GM21723 (cell line): ENCODE measurements around the gene SGMS1.
"Not testable (repeated sequence)": the region's sequence is repeated elsewhere in the genome, so short reads cannot be mapped to it uniquely, and the experiment has no call there.

ENCODE experiments used
- ATAC-seq: cut with Tn5 transposase; IDR thresholded peaks from one replicate; pipeline ENCODE4 v1.9.1; 2021; ENCODE audit warnings: mild to moderate bottlenecking, moderate library complexity; ENCODE audit not compliant: unreplicated experiment

Gene SGMS1

DNA sequence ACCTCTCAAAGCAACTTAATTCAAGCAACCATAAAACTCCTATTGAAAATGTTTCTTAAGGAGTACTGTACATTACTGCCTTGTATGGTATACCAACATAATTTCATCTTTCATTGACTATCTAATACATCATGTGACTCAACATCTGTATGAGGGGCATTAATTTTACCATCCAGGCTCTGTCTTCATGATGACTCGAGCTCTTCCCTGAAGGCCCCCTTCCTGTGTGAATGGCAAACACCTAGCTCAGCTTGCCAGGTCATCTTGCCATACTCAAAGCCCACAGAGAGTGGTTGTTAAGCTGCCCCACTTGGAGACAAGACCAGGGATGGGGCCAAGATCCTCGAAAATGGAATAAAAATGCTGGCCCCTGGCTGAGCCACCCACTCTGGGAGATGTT, 82.4 kb downstream of the SGMS1 start:
- no peak for ATAC-seq

GRCh38 chr10:50540826-50541122, 83.0 kb downstream of the SGMS1 start:
- ATAC-seq = peak; percentile 5

- peak; percentile 46 for ATAC-seq
These were observed 83.5 kb downstream of the SGMS1 start for GRCh38 chr10:50540069-50540825.

- ATAC-seq = no peak
These were observed 85.0 kb downstream of the SGMS1 start for GRCh38 chr10:50538555-50539398.

DNA sequence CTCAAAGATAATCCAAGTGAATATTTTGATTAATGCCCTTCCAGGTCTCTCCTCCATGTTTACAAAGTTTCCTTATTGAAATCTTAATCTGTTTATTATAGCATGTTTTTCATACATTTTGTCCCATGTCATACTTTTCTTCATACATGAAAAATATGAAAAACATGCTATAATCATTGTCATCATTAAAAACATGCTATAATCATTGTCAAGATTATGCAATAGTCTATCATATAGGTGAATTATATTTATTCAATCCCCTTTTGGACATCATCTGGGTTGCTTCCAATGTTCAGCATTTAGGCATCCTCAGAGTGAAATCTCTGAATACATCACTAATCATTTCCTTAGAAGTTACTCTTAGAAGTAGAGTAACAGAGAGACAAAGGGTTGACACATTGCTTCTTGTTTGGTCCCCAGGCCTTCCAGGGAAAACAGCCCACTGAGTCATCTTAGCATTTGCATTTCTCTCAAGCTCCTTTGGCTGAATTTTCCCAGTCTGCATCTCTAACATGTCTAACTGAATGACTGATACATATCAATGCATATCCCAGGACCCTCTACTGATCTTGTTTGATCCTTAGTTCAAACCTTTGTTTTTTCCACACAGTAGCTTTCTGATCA, 87.0 kb downstream of the SGMS1 start:
- ATAC-seq = no peak

DNA sequence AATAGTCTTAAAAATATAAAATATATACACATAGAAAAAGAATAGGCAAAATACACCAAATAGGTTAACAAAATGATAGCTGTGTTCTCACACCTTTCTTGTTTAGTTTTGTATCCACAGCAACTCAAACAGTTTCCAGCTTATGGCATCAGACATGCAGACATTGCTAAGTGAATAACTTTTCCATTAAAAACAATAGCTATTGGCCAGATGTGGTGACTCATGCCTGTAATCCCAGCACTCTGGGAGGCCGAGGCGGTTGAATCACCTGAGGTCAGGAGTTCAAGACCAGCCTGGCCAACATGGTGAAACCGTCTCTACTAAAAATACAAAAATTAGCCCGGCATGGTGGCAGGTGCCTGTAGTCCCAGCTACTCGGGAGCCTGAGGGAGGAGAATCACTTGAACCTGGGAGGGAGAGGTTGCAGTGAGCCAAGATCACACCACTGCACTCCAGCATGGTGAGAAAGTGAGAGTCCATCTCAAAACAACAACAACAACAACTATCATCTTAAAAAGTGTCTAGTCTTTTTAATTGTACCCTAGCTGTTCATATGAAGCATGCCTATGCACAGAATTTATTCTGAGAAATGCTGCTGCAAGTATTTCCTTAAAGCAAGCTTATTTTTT, 88.9 kb downstream of the SGMS1 start:
- not testable (repeated sequence) for ATAC-seq

DNA sequence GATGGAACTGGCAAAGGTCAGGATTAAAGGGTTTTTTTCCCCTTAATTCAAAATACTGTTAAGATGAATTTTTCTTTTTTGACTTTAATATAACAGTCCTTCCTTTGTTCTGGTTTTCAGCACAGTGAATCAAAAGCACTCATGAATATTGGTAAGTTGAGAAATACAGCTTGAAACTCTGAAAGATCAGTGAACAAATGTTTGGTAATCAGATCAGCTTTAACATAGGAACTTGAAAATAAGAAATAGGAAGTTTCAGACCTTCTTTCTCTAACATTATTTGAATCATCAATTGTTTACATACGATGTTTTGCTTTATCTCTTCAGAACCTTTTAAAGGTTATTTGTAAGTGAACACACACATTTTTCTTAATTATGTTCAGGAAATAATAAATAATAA, 90.5 kb downstream of the SGMS1 start:
- ATAC-seq = no peak

GRCh38 chr10:50531388-50532077, 92.2 kb downstream of the SGMS1 start:
- ATAC-seq = no peak

DNA sequence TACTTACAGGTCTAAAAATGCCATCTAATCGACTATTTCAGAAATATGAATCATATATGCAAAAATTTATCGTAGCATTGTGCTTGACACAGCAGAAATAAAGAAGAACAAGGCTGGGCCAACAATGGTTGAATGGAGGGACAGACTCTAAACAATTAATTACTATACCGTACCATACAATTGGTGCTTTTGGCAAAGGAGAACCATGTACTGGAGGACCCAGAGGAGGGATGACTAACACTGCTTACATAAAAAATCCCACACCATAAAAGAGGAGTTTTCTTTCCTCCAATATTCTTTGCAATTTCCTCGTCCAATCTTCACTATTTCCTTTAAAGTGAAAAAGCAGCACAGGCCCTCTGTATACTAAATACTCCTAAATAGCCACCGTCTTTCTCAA, 94.1 kb downstream of the SGMS1 start:
- ATAC-seq = no peak

DNA sequence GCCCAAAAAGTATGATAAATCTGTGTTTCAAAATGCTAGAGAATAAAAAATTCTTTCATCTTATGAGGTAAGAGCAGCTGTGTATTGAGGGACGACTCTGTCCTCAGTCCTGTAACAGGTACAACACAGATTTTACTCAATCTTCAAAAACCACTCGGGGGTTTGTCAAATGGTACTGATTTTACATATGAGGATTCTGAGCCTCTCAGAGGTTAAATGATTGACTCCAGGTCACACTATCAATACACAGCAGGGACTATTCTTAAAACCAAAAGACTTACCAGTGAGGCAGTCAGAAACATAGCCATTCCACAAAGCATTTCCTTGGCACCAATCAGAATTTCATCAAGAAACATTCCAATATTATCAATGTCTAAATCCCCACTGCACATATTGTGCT, 95.5 kb downstream of the SGMS1 start:
- no peak for ATAC-seq

- ATAC-seq = no peak
These were observed 96.2 kb downstream of the SGMS1 start for GRCh38 chr10:50527442-50528043.

GRCh38 chr10:50526185-50526584, 97.6 kb downstream of the SGMS1 start:
- no peak for ATAC-seq

DNA sequence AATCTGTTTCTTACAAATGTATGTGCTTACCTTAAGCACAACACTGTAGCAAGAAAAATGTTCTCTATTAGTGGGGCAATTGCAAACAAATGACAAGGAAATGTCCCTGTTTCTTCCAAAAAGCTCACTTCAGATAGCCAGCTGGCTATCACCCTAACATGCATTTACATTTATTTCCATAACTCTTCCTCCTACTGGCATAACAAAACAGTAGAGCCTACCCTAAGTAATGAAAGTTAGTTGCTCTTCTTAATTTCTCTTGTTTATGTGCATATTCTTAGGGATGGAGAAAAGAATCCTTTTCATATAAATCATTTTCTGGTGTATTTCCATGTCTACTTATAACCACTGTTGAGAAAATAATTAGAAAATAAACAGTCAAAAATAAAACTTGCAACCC, 100.4 kb downstream of the SGMS1 start:
- no peak for ATAC-seq

DNA sequence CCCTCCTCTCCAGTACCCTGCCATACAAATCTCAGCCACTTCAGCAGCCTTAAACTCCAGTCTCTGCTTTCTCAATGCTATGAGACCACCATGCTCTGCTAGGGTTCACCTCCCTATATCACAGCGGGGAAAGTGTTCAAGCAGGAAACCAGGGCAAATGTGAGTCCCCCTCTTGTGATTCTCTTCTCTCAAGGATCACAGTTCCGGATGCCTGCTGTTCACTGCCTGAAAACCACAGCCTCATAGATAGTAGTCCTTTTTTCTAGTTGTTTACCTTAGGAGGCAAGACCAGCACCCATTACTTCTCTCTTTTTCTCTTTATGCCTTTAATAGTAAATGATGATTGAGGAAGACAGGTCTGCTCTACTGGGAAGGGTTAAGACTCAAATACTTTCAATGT, 100.8 kb downstream of the SGMS1 start:
- no peak for ATAC-seq

DNA sequence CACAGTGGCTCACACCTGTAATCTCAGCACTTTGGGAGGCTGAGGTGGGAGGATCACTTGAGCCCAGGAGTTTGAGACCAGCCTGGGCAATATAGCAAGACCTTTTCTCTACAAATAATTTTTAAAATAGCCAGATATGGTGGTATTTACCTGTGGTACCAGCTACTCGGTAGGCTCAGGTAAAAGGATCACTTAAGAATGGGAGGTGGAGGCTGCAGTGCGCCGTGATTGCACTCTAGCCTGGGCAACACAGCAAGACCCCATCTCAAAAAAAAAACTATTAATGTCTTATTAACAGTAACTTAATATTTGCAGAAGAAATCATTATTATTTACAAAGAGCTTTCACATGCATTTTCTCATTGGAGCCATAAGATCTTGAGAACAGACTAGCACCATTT, 103.6 kb downstream of the SGMS1 start:
- no peak for ATAC-seq

DNA sequence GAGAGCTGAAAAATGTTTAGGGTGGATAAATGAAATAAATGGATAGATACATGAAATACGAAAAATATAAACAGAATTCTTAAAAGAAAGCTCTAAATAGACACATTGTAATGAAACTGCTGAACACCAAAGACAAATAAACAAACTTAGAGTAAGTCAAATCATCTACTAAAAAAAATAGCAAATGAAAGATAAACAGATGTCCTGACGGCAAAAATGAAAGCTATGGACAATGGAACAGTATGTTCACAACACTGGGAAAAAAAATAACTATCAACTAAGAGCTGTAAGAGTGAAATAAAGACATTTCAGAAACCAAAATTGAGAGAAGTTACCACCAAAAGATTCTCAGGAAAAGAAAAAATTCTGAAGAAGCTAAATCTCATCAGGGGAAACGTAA, 106.1 kb downstream of the SGMS1 start:
- ATAC-seq = no peak

- ATAC-seq = no peak
These were observed 107.6 kb downstream of the SGMS1 start for GRCh38 chr10:50516171-50516570.

DNA sequence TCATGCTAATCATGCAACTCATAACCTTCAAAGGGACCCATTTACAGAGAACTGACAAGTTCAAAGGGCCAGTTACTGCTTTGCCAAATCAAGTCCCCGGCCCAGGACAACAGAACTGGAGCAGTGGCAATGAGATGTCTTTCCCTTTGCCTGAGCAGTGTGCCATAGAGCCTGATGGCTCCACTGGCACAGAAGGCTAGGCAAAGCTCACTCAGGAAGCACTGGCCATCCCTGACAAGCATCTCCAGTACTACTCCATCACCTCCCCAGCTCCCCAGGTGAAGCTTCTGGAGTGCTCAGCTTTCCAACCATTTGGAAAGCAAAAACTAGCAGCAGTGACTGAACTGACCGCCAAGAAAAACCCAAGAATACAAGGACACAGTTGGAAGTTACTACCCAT, 108.3 kb downstream of the SGMS1 start:
- ATAC-seq = no peak

- ATAC-seq = no peak
These were observed 108.8 kb downstream of the SGMS1 start for GRCh38 chr10:50514995-50515394.

GRCh38 chr10:50513956-50514355, 109.8 kb downstream of the SGMS1 start:
- ATAC-seq = no peak
